Measurements from ENCODE around the gene EXOC4.

Gene EXOC4

DNA sequence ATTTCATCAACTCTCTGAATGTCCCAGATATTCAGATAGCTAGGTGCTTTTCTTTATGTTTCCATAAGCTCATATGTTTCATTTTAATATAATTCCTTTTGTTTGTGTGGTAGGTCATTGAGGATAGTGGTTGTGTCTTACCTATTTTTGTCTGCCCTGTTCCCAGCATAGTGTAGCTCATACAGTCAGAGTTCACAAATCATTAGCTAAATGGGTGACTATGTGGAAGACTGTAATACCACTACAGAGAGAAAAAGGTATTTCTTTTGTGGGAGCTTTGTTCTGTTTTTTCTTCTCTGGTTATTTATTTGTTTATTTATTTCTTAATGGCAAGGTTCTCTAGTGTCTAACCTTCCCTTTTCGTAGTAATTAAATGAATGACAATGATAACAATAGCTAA lies 39.8 kb downstream of the EXOC4 start (continued):
- TF ChIP-seq ZNF266 (tag by site-specific recombination; IDR thresholded peaks at IDR 0.05; ENCODE audit: low read depth) = no peak
- TF ChIP-seq ZNF423 (tag by site-specific recombination; IDR thresholded peaks at IDR 0.05) = no peak

DNA sequence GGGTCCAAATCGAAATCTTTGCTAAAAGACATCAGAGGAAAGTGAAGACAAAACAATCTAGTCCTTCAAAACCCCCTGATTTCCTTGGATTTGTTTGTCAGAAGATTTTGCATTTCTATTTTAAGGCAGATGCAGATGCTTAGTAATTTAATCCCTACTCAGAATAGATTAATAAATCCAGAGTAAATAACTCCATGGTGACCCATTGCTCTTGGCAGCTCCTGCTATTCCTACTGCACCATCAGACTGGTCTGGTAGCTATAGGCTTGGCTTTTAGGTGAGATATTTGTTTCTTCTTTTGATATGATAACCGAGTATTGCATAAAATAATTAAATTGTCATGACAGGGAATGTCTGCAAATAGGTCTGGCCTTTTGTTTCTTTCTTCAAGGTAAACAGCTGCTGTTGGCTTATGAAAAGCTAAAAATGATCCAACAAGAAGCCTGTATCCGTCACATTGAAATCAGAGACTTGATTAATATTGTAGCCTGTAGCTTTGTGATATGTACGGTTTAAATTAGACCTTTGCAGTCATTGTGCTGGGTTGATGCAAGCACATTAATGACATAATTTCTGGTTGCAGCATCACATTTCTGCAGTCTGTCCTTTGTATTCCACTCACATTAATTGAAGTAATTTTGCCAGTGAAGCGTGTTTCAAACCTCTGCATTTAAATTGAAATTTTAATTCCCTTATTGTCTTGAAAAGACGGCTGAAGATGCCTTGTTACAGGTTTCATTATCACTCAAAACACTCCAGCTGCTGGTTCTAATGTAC lies 40.7 kb downstream of the EXOC4 start:
- Histone ChIP-seq H3K27ac (ENCODE audit: extremely low read depth, low read depth, low read length) (no peak overlapping the region), H3K4me1 (ENCODE audit: control insufficient read depth, insufficient read depth, low read length) (0 out of 2 replicates have a peak, but pooled peaks cover 6% of the 10 kb centered on the region), H3K9me3 (ENCODE audit: control insufficient read depth, insufficient read depth, low read depth, low read length) (no peaks in the 10 kb centered on the region), H3K4me3 (ENCODE audit: low read depth, low read length) (no peak overlapping the region), H3K36me3 (ENCODE audit: control insufficient read depth in 2 of 2, insufficient read depth in 1 of 2, low read length in 2 of 2) (peaks cover 10 to 17% of the 10 kb centered on the region in 2 experiments)
- no peak for TF ChIP-seq ZXDB (tag by site-specific recombination; IDR thresholded peaks at IDR 0.05)
- TF ChIP-seq, protein P1, sequence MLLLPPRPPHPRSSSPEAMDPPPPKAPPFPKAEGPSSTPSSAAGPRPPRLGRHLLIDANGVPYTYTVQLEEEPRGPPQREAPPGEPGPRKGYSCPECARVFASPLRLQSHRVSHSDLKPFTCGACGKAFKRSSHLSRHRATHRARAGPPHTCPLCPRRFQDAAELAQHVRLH (tag by site-specific recombination; IDR thresholded peaks at IDR 0.05) = no peak
- no peak for TF ChIP-seq ZNF664 (tag by site-specific recombination; IDR thresholded peaks at IDR 0.05)
- TF ChIP-seq, protein P2, sequence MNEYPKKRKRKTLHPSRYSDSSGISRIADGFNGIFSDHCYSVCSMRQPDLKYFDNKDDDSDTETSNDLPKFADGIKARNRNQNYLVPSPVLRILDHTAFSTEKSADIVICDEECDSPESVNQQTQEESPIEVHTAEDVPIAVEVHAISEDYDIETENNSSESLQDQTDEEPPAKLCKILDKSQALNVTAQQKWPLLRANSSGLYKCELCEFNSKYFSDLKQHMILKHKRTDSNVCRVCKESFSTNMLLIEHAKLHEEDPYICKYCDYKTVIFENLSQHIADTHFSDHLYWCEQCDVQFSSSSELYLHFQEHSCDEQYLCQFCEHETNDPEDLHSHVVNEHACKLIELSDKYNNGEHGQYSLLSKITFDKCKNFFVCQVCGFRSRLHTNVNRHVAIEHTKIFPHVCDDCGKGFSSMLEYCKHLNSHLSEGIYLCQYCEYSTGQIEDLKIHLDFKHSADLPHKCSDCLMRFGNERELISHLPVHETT (tag by site-specific recombination; IDR thresholded peaks at IDR 0.05) = no peak
- TF ChIP-seq ZNF155 (tag by site-specific recombination; IDR thresholded peaks at IDR 0.05) = no peak
- TF ChIP-seq, protein P3, sequence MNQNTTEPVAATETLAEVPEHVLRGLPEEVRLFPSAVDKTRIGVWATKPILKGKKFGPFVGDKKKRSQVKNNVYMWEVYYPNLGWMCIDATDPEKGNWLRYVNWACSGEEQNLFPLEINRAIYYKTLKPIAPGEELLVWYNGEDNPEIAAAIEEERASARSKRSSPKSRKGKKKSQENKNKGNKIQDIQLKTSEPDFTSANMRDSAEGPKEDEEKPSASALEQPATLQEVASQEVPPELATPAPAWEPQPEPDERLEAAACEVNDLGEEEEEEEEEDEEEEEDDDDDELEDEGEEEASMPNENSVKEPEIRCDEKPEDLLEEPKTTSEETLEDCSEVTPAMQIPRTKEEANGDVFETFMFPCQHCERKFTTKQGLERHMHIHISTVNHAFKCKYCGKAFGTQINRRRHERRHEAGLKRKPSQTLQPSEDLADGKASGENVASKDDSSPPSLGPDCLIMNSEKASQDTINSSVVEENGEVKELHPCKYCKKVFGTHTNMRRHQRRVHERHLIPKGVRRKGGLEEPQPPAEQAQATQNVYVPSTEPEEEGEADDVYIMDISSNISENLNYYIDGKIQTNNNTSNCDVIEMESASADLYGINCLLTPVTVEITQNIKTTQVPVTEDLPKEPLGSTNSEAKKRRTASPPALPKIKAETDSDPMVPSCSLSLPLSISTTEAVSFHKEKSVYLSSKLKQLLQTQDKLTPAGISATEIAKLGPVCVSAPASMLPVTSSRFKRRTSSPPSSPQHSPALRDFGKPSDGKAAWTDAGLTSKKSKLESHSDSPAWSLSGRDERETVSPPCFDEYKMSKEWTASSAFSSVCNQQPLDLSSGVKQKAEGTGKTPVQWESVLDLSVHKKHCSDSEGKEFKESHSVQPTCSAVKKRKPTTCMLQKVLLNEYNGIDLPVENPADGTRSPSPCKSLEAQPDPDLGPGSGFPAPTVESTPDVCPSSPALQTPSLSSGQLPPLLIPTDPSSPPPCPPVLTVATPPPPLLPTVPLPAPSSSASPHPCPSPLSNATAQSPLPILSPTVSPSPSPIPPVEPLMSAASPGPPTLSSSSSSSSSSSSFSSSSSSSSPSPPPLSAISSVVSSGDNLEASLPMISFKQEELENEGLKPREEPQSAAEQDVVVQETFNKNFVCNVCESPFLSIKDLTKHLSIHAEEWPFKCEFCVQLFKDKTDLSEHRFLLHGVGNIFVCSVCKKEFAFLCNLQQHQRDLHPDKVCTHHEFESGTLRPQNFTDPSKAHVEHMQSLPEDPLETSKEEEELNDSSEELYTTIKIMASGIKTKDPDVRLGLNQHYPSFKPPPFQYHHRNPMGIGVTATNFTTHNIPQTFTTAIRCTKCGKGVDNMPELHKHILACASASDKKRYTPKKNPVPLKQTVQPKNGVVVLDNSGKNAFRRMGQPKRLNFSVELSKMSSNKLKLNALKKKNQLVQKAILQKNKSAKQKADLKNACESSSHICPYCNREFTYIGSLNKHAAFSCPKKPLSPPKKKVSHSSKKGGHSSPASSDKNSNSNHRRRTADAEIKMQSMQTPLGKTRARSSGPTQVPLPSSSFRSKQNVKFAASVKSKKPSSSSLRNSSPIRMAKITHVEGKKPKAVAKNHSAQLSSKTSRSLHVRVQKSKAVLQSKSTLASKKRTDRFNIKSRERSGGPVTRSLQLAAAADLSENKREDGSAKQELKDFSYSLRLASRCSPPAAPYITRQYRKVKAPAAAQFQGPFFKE (tag by site-specific recombination; IDR thresholded peaks at IDR 0.05; ENCODE audit: borderline replicate concordance) = no peak
- TF ChIP-seq ZNF660 (tag by site-specific recombination; IDR thresholded peaks at IDR 0.05) = no peak
- no peak for TF ChIP-seq TRIM28 (IDR thresholded peaks at IDR 0.05; ENCODE audit: borderline replicate concordance, low read length)
- no peak for TF ChIP-seq TCF7L2 (IDR thresholded peaks at IDR 0.05; ENCODE audit: borderline replicate concordance, low read depth, low read length)
- POLR2A ChIA-PET = interaction anchor here (0.5 kb wide), 1 partner anchor 285 kb away, joined by 3 read pairs; no protein-coding TSS in a partner anchor
- CTCF ChIA-PET = interaction anchor here (1.7 kb wide), 1 partner anchor 10 kb away, joined by 4 read pairs; no protein-coding TSS in a partner anchor

DNA sequence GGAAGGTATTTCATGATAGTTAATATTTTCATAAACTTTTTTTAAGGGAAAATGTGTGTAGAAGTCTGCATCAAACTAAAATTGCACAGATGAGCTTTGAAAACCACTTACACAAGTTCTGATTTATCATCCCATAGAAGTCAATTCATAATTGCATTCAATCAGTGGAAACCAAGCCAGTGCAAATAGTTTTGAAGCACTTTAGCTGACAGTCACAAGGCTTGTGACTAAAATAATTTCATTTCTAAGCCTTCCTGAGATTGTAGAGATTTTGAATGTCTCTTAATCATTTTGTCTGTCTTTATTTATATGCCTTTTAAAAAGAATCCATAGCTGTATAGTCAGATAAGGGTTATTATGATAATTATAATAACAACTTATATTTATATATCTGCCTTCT lies 41.4 kb downstream of the EXOC4 start:
- ChIA-PET CTCF (no interaction called here), POLR2A (no interaction called here)
- peaks cover 10 to 11% of the 10 kb centered on the region in 2 experiments for H3K36me3 ChIP-seq (ENCODE audit: control insufficient read depth in 2 of 2, insufficient read depth in 1 of 2, low read length in 2 of 2)
- H3K9me3 ChIP-seq (ENCODE audit: control insufficient read depth, insufficient read depth, low read depth, low read length) = no peaks in the 10 kb centered on the region
- TF ChIP-seq ZNF121 (tag by site-specific recombination; IDR thresholded peaks at IDR 0.05) (no peak), ZNF501 (tag by site-specific recombination; IDR thresholded peaks at IDR 0.05) (no peak), ZNF473 (tag by site-specific recombination; IDR thresholded peaks at IDR 0.05) (no peak), SCRT1 (tag by site-specific recombination; IDR thresholded peaks at IDR 0.05; ENCODE audit: borderline replicate concordance) (no peak), ZNF664 (tag by site-specific recombination; IDR thresholded peaks at IDR 0.05) (no peak)
- TF ChIP-seq, protein P4, sequence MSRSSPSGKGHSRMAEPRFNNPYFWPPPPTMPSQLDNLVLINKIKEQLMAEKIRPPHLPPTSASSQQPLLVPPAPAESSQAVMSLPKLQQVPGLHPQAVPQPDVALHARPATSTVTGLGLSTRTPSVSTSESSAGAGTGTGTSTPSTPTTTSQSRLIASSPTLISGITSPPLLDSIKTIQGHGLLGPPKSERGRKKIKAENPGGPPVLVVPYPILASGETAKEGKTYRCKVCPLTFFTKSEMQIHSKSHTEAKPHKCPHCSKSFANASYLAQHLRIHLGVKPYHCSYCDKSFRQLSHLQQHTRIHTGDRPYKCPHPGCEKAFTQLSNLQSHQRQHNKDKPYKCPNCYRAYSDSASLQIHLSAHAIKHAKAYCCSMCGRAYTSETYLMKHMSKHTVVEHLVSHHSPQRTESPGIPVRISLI (tag by site-specific recombination; IDR thresholded peaks at IDR 0.05) = no peak
- no peak overlapping the region for H3K27ac ChIP-seq (ENCODE audit: extremely low read depth, low read depth, low read length)
- no peak overlapping the region for H3K4me3 ChIP-seq (ENCODE audit: low read depth, low read length)
- H3K4me1 ChIP-seq (ENCODE audit: control insufficient read depth, insufficient read depth, low read length) = 0 out of 2 replicates have a peak, but pooled peaks cover 6% of the 10 kb centered on the region
